Dedifferentiated amniotic fluid mesenchymal stem cell (primary cell): ENCODE measurements around the gene OPALIN.

Source experiments
- DNase-seq: peaks from one replicate; pipeline ENCODE4 v3.0.0-alpha.2; 2016; ENCODE audit errors: extremely low spot score

Gene OPALIN

GRCh38 chr10:96358851-96359540 lies at the start of gene OPALIN:
TSS of gene OPALIN (minus strand) at chr10:96359002. CDS start at chr10:96358896, 106 bp downstream.
- no peak for DNase-seq

GRCh38 chr10:96408201-96408600 lies 49.4 kb upstream of the OPALIN start:
- DNase-seq, result no peak

GRCh38 chr10:96407560-96408069 lies 48.8 kb upstream of the OPALIN start:
- no peak for DNase-seq

GRCh38 chr10:96406091-96406490 lies 47.3 kb upstream of the OPALIN start:
- DNase-seq, result no peak

- DNase-seq, result no peak
Measured at GRCh38 chr10:96402417-96403305, 43.9 kb upstream of the OPALIN start.

- no peak for DNase-seq
Measured at GRCh38 chr10:96401036-96401435, 42.2 kb upstream of the OPALIN start.

GRCh38 chr10:96400465-96400864 lies 41.7 kb upstream of the OPALIN start:
- no peak for DNase-seq

- DNase-seq, result no peak
Measured at GRCh38 chr10:96397902-96398301, 39.1 kb upstream of the OPALIN start.

GRCh38 chr10:96395931-96396877 lies 37.4 kb upstream of the OPALIN start:
- DNase-seq, result peak; percentile 72

GRCh38 chr10:96390460-96390864 lies 31.7 kb upstream of the OPALIN start:
- no peak for DNase-seq

GRCh38 chr10:96389785-96390184 lies 31.0 kb upstream of the OPALIN start:
- DNase-seq, result no peak

- peak; percentile 36 for DNase-seq
Measured at GRCh38 chr10:96387601-96388000, 28.8 kb upstream of the OPALIN start.

GRCh38 chr10:96387161-96387560 lies 28.4 kb upstream of the OPALIN start:
- peak; percentile 16 for DNase-seq

- DNase-seq, result no peak
Measured at GRCh38 chr10:96384506-96384905, 25.7 kb upstream of the OPALIN start.

GRCh38 chr10:96380821-96381220 lies 22.0 kb upstream of the OPALIN start:
- DNase-seq, result no peak

GRCh38 chr10:96379758-96380157 lies 21.0 kb upstream of the OPALIN start:
- DNase-seq, result no peak

- no peak for DNase-seq
Measured at GRCh38 chr10:96378741-96379140, 19.9 kb upstream of the OPALIN start.

GRCh38 chr10:96377816-96378294 lies 19.1 kb upstream of the OPALIN start:
- no peak for DNase-seq

GRCh38 chr10:96376483-96376882 lies 17.7 kb upstream of the OPALIN start:
- no peak for DNase-seq

GRCh38 chr10:96374985-96375830 lies 16.4 kb upstream of the OPALIN start:
- peak; percentile 86 for DNase-seq

GRCh38 chr10:96374639-96374984 lies 15.8 kb upstream of the OPALIN start:
- DNase-seq, result no peak
